Spleen (tissue), 7 donors: ENCODE data around the gene SIGLEC9.

Source experiments
- CTCF ChIP-seq, 11 experiments: fragments of 200-600 bp in 7 of 11; fragments of 450-650 bp in 4 of 11; sonication (generic) in 4 of 11; IDR thresholded peaks in 8 of 11; conservative IDR thresholded peaks in 3 of 11; 1 replicate in 7 of 11; 2 replicates in 4 of 11; pipeline versions ENCODE4 v1.4.0 to v1.8.0; 2016 to 2021; ENCODE audit warnings: antibody characterized with exemption in 11 of 11, inconsistent platforms in 4 of 11, mild to moderate bottlenecking in 1 of 11
- POLR2A ChIP-seq, 3 donors: fragments of 450-650 bp; IDR thresholded peaks; one replicate each; pipeline ENCODE4 v1.5.1; 2017; ENCODE audit warnings: antibody characterized with exemption in 3 of 3, mild to moderate bottlenecking in 1 of 3
- POLR2AphosphoS5 ChIP-seq, 3 donors: sonication (generic); formaldehyde crosslinking; IDR thresholded peaks; one replicate each; pipeline ENCODE4 v1.5.1; 2017; ENCODE audit warnings: antibody characterized with exemption in 3 of 3
- donor health status: DM: no; HTN: no; CAD: no; lungs with moderate emphysema.
- donor health status: DM: no; HTN: no; CAD: no.
- donor health status: DM: no; HTN: no; CAD: no.

- TF ChIP-seq CTCF (IDR thresholded peaks at IDR 0.05 in 8 of 11, conservative IDR thresholded peaks at IDR 0.05 in 3 of 11) = no peak
- TF ChIP-seq POLR2A (IDR thresholded peaks at IDR 0.05) = no peak
- TF ChIP-seq POLR2AphosphoS5 (IDR thresholded peaks at IDR 0.05) = no peak
These were observed 32.5 kb upstream of the SIGLEC9 start for GRCh38 chr19:51091895-51092873.
